HCT116 (cell line): ENCODE measurements around the gene HAPLN2. TPM values are rescaled to one million over a fixed set of nuclear protein-coding genes. Genes with fewer than 3 reads are reported as not detected.

Source experiments
- ATAC-seq: fragments of 200-7000 bp; cut with Tn5 transposase; 2 replicates; pipeline ENCODE4 v1.9.1; 2020; ENCODE audit warnings: mild to moderate bottlenecking, moderate library complexity
- BruUV-seq: library from RNA; stranded (reverse); fragments of 400-500 nt; replicated peaks from 2 replicates; lab custom pipeline; 2021; lab: Mats Ljungman, UMichigan
- CTCF ChIA-PET: fragments of 300-600 bp; sonication (Branson Sonifier 250); formaldehyde crosslinking; loops from one replicate; lab custom pipeline; 2021; ENCODE audit warnings: antibody characterized with exemption; lab: Charles Lee
- POLR2A ChIA-PET: fragments of 300-600, 350-600 bp; sonication (Branson Sonifier 250); formaldehyde crosslinking; loops from one replicate; lab custom pipeline; 2021; ENCODE audit warnings: antibody characterized with exemption; lab: Charles Lee
- RAD21 ChIA-PET, 2 experiments: fragments of 300-600 bp; sonication (Branson Sonifier 250); formaldehyde crosslinking; loops; one replicate each; lab custom pipeline; 2023; ENCODE audit warnings: low total read pairs in 2 of 2; ENCODE audit not compliant: uncharacterized antibody in 2 of 2, unreplicated experiment in 2 of 2, low non-redundant PET in 1 of 2; lab: Charles Lee
- DNase-seq: peaks from one replicate; pipeline ENCODE4 v3.0.0-alpha.2; 2010; ENCODE audit warnings: low read depth, low spot score
- H2AFZ ChIP-seq: fragments of 200-600 bp; shearing (Covaris generic), sonication (generic); 2 replicates; pipeline ENCODE4 v1.6.1; 2017; ENCODE audit warnings: low read depth, mixed run types, mixed read lengths, antibody characterized with exemption, low read length; ENCODE audit not compliant: poor library complexity, severe bottlenecking
- H3K27ac ChIP-seq: 2 replicates; pipeline ENCODE4 v1.5.1; 2012; ENCODE audit warnings: low read depth, low read length
- H3K27me3 ChIP-seq: fragments of 200-600 bp; sonication (generic); 2 replicates; pipeline ENCODE4 v1.6.1; 2016; ENCODE audit warnings: mixed run types, low read length, mixed read lengths; ENCODE audit not compliant: insufficient read depth
- H3K36me3 ChIP-seq, 2 experiments: fragments of 200-500 bp in 1 of 2; fragments of 200-600 bp in 1 of 2; sonication (Bioruptor generic) in 1 of 2; sonication (generic) in 1 of 2; 2 replicates each; pipeline versions ENCODE4 v1.5.1 to v1.6.1; 2014 to 2016; ENCODE audit warnings: low read length in 2 of 2, inconsistent platforms in 1 of 2, mixed read lengths in 1 of 2, mixed run types in 1 of 2; ENCODE audit not compliant: insufficient read depth in 2 of 2, control insufficient read depth in 1 of 2
- H3K4me1 ChIP-seq, 2 experiments: fragments of 200-600 bp in 1 of 2; sonication (generic) in 1 of 2; 2 replicates each; pipeline versions ENCODE4 v1.5.1 to v1.6.1; 2012 to 2017; ENCODE audit warnings: low read length in 2 of 2, inconsistent platforms in 1 of 2, mild to moderate bottlenecking in 1 of 2, mixed read lengths in 1 of 2, mixed run types in 1 of 2, moderate library complexity in 1 of 2; ENCODE audit not compliant: insufficient read depth in 2 of 2, control insufficient read depth in 1 of 2
- H3K4me2 ChIP-seq: fragments of 200-600 bp; sonication (generic); 2 replicates; pipeline ENCODE4 v1.6.1; 2017; ENCODE audit warnings: mixed run types, low read length, mixed read lengths
- H3K4me3 ChIP-seq, 2 experiments: fragments of 200-600 bp in 1 of 2; sonication (generic) in 1 of 2; replicated peaks in 1 of 2; 2 replicates each; pipeline ENCODE4 v1.5.1; 2011 to 2016; ENCODE audit warnings: low read length in 2 of 2, control low read depth in 1 of 2, low read depth in 1 of 2, mild to moderate bottlenecking in 1 of 2, mixed read lengths in 1 of 2, mixed run types in 1 of 2
- H3K79me2 ChIP-seq: fragments of 200-600 bp; sonication (generic); 2 replicates; pipeline ENCODE4 v1.6.1; 2017; ENCODE audit warnings: mild to moderate bottlenecking, mixed run types, low read length, moderate library complexity, mixed read lengths; ENCODE audit not compliant: insufficient read depth
- H3K9ac ChIP-seq: fragments of 200-600 bp; sonication (generic); 2 replicates; pipeline ENCODE4 v1.6.1; 2016; ENCODE audit warnings: low read length, mixed read lengths
- H3K9me2 ChIP-seq: fragments of 200-600 bp; sonication (generic), shearing (Covaris generic); 2 replicates; pipeline ENCODE4 v1.6.1; 2017; ENCODE audit warnings: mixed run types, mild to moderate bottlenecking, moderate library complexity; ENCODE audit not compliant: insufficient read depth
- H3K9me3 ChIP-seq, 2 experiments: fragments of 200-500 bp in 1 of 2; fragments of 200-600 bp in 1 of 2; sonication (Bioruptor generic) in 1 of 2; sonication (generic) in 1 of 2; 2 replicates each; pipeline ENCODE4 v1.6.1; 2014 to 2017; ENCODE audit warnings: low read length in 2 of 2, mixed read lengths in 2 of 2, inconsistent platforms in 1 of 2, low read depth in 1 of 2, mild to moderate bottlenecking in 1 of 2, mixed run types in 1 of 2, moderate library complexity in 1 of 2; ENCODE audit not compliant: control insufficient read depth in 1 of 2, insufficient read depth in 1 of 2
- H4K20me1 ChIP-seq: fragments of 200-600 bp; sonication (generic), shearing (Covaris generic); 2 replicates; pipeline ENCODE4 v1.6.1; 2017; ENCODE audit warnings: mixed run types, mild to moderate bottlenecking, moderate library complexity; ENCODE audit not compliant: insufficient read depth
- EZH2 ChIP-seq: fragments of 200-600 bp; sonication (generic); IDR thresholded peaks from 2 replicates; pipeline ENCODE4 v1.6.1; 2017; ENCODE audit warnings: antibody characterized with exemption, mixed run types
- POLR2AphosphoS5 ChIP-seq: IDR thresholded peaks from 2 replicates; pipeline ENCODE4 v1.6.1; 2011; ENCODE audit warnings: mild to moderate bottlenecking, low read depth, low read length, moderate library complexity
- TCF7L2 ChIP-seq: IDR thresholded peaks from 2 replicates; pipeline ENCODE4 v1.7.0; 2011; ENCODE audit warnings: borderline replicate concordance, inconsistent platforms; ENCODE audit not compliant: insufficient read depth, insufficient read length; ENCODE audit errors: extremely low read depth
- intact Hi-C: fragments of 100-400 bp; cut with micrococcal nuclease; formaldehyde crosslinking; loops from 2 replicates; pipeline ENCODE4 v1.10.0; 2022
- total RNA-seq: library from RNA; stranded (reverse); gene quantifications from one replicate; pipeline ENCODE4 v1.2.1, GENCODE V29; 2021; ENCODE audit not compliant: unreplicated experiment
- TF ChIP-seq, protein P1 (sequence below), 3 experiments: fragments of 200-600 bp in 1 of 3; sonication (generic) in 1 of 3; IDR thresholded peaks in 2 of 3; conservative IDR thresholded peaks in 1 of 3; 2 replicates each; pipeline ENCODE4 v1.5.1; 2012 to 2017; ENCODE audit warnings: low read depth in 2 of 3, low read length in 2 of 3, antibody characterized with exemption in 1 of 3, borderline replicate concordance in 1 of 3, control low read depth in 1 of 3, mild to moderate bottlenecking in 1 of 3, mixed read lengths in 1 of 3, mixed run types in 1 of 3, moderate library complexity in 1 of 3; ENCODE audit not compliant: insufficient read depth in 1 of 3

Gene HAPLN2
- total RNA-seq, 1 experiment from 2014 or later, result 0.54 TPM

DNA sequence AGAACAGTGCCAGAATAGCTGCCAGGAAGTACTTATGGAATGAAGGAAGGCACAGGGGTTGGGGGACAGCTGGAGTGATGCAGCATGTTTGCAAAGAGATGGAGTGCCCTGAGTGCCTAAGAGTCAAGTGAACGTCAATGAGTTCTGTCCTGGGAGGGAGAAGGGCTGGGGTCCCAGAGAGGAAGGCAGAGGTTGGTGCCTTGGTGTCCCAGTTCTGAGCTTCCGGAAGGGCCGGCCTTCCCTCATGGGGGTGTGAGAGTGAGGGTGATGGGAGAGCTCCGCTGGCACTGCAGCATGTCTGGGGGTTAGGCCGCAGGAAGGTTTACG lies 40.4 kb downstream of the HAPLN2 start:
- H3K27ac ChIP-seq, result peak overlapping the region; percentile 99
- CTCF ChIA-PET, result interaction anchor here (0.6 to 4.2 kb wide), 11 partner anchors 11 to 269 kb away, joined by 3 to 28 read pairs (median 9); partner anchors contain the start of genes CRABP2 and NES
- intact Hi-C loops, result no loop called here
- H4K20me1 ChIP-seq, result peaks cover 10% of the 10 kb centered on the region; the same call in 1 of the 2 replicates
- no peaks in the 10 kb centered on the region for H3K27me3 ChIP-seq
- DNase-seq, result no peak
- POLR2A ChIA-PET, result interaction anchor here (2.3 to 3.4 kb wide), 2 partner anchors 30 to 46 kb away, joined by 13 to 21 read pairs; partner anchors contain the start of gene CRABP2
- no peak overlapping the region for H2AFZ ChIP-seq
- no TSS peak for BruUV-seq
- H3K4me3 ChIP-seq, result peak overlapping the region; percentile 69 to 90
- H3K9me3 ChIP-seq, result no peaks in the 10 kb centered on the region
- H3K9ac ChIP-seq, result peak overlapping the region; percentile 68
- TF ChIP-seq, protein P1, sequence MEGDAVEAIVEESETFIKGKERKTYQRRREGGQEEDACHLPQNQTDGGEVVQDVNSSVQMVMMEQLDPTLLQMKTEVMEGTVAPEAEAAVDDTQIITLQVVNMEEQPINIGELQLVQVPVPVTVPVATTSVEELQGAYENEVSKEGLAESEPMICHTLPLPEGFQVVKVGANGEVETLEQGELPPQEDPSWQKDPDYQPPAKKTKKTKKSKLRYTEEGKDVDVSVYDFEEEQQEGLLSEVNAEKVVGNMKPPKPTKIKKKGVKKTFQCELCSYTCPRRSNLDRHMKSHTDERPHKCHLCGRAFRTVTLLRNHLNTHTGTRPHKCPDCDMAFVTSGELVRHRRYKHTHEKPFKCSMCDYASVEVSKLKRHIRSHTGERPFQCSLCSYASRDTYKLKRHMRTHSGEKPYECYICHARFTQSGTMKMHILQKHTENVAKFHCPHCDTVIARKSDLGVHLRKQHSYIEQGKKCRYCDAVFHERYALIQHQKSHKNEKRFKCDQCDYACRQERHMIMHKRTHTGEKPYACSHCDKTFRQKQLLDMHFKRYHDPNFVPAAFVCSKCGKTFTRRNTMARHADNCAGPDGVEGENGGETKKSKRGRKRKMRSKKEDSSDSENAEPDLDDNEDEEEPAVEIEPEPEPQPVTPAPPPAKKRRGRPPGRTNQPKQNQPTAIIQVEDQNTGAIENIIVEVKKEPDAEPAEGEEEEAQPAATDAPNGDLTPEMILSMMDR (IDR thresholded peaks at IDR 0.05 in 2 of 3, conservative IDR thresholded peaks at IDR 0.05 in 1 of 3; ENCODE audit: borderline replicate concordance in 1 of 3, insufficient read depth in 1 of 3, low read depth in 2 of 3, low read length in 2 of 3), result no peak
- no peak for TF ChIP-seq POLR2AphosphoS5
- TF ChIP-seq TCF7L2, result no peak
- TF ChIP-seq EZH2, result no peak
- peaks cover 11 to 22% of the 10 kb centered on the region in 2 experiments; a peak in 3 of 4 replicates for H3K36me3 ChIP-seq
- RAD21 ChIA-PET, result interaction anchor here in 1 of 2 experiments (1.3 kb wide), 1 partner anchor 18 kb away, joined by 4 read pairs; the partner anchor contains the start of gene NES
- no peak for ATAC-seq
- H3K79me2 ChIP-seq, result peaks cover 66% of the 10 kb centered on the region
- no peaks in the 10 kb centered on the region for H3K9me2 ChIP-seq
- peaks cover 43 to 72% of the 10 kb centered on the region in 2 experiments for H3K4me1 ChIP-seq
- peak overlapping the region; percentile 94 for H3K4me2 ChIP-seq
